ENCODE results near the gene LGALS3. TPM values are rescaled to one million over a fixed set of nuclear protein-coding genes. Genes with fewer than 3 reads are reported as not detected.

LGALS3 gene
- 82.6 and 115 TPM in 2 replicates for total RNA-seq

DNA sequence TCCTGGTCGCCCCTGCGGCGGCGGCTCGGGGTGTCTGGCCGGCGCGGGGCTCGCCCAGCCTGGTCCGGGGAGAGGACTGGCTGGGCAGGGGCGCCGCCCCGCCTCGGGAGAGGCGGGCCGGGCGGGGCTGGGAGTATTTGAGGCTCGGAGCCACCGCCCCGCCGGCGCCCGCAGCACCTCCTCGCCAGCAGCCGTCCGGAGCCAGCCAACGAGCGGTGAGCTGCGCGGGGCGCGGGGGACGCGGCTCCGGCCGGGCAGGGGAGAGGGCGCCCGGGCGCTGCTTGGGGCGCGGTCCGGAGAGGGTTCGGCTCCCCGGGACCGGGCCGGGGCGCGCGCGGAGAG lies at the start of gene LGALS3:
Gene LGALS3, plus strand, starts transcription at position 167 of the 342 bp plus-strand sequence. CDS start 8,122 bp downstream, outside the sequence.

DNA sequence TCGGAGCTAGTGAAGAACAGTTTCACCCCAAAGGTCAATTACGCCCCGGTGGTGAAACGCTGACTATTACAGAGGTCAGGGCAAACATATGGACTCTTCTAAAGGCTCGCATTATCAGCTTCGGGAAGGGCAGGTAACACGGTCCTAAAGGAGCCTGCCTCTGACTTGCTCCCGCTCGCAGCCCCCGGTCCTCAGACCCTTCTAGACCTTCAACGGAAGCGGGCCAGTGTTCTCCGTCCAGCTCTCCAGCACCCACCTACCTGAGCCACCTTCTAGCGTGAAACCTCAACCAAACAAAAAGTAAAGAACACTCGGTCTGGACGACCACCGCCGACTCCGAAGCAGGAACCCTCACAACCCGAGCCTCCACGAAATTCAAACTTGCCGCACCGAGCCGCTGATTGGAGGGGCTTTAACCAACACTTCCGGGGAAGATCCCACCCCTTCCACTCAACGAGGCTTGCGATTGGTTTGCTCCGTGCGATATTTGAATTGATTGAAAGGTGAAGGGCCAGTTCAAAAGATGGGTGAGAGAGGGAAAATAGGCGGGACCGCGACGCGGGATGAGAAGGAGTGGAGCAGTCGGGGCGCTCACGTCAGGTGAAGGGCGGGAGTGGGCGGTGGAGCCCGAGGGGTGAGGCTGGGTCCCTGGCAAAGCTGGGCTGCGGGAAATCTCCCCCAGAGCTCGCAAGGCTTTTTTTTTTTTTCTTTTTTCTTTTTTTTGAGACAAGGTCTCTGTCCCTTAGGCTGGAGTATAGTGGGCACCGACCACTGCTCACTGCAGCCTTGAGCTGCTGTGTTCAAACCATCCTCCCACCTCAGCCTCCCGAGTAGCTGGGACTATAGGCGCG lies 62.4 kb downstream of the LGALS3 start, which contains the start of gene DLGAP5:
Gene DLGAP5, minus strand, starts transcription at position 383 of the 851 bp plus-strand sequence. CDS start 2,406 bp downstream, outside the sequence.

Other genes with a start within 250 kb of the LGALS3 start
- gene GCH1, start 226.4 kb upstream of the LGALS3 start, total RNA-seq: 2.7 and 10.1 TPM in 2 replicates
- gene WDHD1, start 102.2 kb upstream of the LGALS3 start, total RNA-seq: 3.5 and 5.2 TPM in 2 replicates
- gene SOCS4, start 102.0 kb upstream of the LGALS3 start, total RNA-seq: 17.0 TPM in 2 replicates
- 15.5 and 20.3 TPM in 2 replicates for gene MAPK1IP1L, start 77.6 kb upstream of the LGALS3 start, total RNA-seq
- 5.1 and 7.6 TPM in 2 replicates for gene DLGAP5, start 62.3 kb downstream of the LGALS3 start, total RNA-seq
- gene FBXO34, start 142.2 kb downstream of the LGALS3 start, total RNA-seq: 23.4 and 26.5 TPM in 2 replicates